NCI-H345 (cell line): ENCODE measurements around the gene OSBPL2.

Source experiments
- DNase-seq: peaks from one replicate; lab custom pipeline; 2025; lab: John Stamatoyannopoulos, UW

Gene OSBPL2

DNA sequence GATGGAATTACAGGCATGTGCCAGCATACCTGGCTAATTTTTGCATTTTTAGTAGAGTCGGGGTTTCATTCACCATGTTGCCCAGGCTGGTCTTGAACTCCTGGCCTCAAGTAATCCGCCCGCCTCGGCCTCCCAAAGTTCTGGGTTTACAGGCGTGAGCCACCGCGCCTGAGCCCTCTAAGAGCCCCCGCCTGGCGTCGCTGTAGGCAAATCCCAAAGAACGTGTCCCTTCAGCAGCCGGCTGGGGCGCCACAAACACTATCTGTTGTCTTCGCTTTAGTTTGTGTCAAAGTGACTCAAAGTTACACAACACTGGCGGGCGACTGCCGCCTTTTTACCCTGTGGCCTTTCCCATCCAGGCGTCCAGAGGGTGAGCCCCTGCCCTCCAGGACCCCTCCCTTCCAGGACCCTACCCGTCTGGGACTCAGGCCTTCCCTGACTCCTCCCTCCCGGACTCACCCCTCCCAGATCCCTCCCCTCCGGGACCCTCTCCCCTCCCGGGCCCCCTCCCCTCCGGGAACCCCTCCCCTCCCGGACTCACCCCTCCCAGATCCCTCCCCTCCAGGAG lies 63.5 kb downstream of the OSBPL2 start:
- peak; percentile 97 for DNase-seq

DNA sequence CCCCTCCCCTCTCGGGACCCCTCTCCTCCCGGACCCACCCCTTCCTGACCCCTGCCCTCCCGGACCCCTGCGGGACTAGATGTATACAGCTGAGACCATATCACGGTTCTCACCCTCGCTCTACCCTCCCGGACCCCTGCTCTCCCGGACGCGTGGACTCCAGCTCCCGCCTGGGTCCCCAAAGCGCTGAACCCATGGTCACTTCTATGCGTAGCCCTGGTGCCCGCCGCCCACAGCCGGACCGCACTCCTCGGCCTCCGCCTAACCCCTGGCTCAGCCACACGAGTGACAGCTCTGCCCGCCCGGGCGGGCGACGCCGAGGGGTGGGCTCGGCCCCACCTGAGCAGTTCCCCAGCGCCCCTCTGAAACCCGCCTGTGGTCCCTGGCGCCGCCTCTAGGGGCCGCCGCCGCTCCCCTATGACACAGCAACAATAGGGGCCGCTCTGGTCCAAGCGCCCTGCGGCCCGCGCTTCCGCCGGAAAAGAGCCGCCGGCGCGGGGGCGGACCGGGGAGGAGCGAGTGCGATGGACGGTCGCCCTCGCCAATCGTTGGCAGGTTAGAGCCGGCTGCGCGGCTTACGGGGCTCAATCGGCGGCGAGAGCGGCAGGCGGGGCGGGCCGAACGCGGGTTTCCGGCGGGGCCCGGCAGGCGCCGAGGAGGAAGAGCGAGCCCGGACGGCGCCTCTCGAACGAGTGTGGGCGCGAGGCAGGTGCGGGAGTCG lies 64.2 kb downstream of the OSBPL2 start, which contains the start of gene ADRM1:
ADRM1 (plus strand) TSS at position 657 of the 721 bp plus-strand sequence. CDS start 572 bp downstream, outside the sequence.
- peak; percentile 99 for DNase-seq

GRCh38 chr20:62303062-62303339 lies 64.7 kb downstream of the OSBPL2 start:
- DNase-seq, result no peak

DNA sequence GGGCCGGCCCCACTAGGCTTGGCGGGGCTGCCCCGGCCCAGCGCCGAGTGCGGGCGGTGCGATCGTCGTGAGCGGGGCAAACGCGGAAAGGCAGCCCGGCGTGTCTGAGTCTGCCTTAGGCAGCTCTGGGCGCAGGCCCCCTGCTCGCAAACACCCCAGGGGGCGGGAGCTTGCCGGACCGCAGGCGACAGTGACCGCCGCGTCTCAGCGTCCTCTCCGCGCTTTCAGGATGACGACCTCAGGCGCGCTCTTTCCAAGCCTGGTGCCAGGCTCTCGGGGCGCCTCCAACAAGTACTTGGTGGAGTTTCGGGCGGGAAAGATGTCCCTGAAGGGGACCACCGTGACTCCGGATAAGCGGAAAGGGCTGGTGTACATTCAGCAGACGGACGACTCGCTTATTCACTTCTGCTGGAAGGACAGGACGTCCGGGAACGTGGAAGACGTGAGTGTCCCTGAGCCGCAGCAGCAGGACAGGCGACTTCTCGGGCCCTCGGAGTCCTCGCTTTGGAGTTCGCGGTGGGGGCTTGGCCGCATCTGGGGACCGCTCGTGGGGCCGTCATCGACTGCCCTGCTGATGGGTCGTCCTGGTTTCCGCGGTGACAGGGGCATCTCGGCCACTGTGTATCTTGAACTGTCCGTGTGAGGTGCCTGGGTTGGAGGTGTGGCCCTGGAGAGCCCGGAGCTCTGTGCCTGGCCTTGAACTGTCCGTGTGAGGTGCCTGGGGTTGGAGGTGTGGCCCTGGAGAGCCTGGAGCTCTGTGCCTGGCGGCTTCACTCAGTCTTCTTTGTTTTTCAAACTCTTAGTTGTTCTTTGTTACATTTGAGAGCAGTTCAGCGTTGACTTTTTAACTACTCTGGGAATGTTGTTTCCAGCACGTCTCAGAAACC lies 65.3 kb downstream of the OSBPL2 start:
- no peak for DNase-seq

DNA sequence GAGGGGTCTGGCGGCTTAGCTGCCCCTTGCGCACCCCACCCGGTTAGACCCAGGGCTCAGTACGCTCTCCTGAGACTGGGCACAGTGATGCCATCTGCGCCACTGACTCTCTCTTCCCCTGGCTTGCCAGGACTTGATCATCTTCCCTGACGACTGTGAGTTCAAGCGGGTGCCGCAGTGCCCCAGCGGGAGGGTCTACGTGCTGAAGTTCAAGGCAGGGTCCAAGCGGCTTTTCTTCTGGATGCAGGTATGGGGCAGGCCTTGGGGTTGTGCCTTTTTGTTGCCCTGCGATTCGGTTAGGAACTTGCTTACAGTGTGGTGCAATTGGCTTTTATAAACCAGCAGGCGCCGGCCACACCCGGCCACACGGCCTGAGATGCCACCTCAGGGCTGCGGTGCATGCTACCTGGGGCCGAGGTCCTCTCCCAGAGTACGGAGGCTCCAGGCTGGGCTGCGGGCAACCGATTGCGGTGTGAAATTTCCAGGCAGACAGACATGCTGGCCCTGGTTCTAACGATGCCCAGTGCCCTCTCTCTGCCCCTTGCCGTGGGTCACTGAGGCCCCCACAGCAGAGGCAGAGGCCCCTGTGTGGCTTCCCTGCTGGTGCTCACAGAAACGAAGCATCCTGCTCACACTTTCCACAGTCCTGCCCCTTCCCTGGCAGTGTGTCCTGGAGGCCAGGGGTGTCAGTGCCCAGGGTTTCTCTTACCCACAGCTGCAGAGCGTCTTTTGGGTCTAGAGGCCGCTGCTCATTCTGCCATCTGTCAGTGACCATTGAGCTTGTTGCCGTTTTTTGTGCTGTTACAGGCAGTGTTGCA lies 66.2 kb downstream of the OSBPL2 start:
- no peak for DNase-seq

DNA sequence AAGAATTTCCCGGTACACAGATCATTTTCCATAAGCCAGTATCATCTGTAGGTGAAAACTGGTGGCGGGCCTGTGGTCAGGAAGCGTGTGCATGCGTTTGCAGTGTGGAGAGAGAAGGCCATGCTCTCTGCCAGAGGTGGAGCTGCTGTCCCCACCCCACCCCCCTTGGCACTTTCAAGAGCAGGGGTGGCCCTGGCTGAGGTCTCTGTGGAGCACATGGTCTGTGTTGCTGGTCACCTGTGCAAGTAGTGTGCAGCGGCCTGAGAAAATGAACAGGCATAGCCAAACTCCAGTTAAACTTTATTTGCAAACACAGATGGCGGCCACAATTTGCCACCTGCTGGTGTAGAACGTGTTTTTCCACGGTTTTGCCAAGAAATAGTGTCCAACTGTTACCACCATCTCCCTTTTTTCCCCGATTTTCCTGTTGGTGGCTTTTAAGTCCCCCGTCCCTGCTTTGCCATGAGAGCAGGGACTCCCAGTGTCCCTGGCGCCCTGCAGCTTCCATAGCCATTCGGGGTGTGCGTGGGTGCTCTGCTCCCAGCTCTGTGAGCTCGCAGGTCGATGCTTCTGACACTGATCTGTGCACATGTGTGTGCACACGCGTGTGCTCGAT lies 66.9 kb downstream of the OSBPL2 start:
- no peak for DNase-seq

- no peak for DNase-seq
Measured at GRCh38 chr20:62305765-62306413, 67.6 kb downstream of the OSBPL2 start.

GRCh38 chr20:62306414-62307187 lies 68.3 kb downstream of the OSBPL2 start:
- no peak for DNase-seq

DNA sequence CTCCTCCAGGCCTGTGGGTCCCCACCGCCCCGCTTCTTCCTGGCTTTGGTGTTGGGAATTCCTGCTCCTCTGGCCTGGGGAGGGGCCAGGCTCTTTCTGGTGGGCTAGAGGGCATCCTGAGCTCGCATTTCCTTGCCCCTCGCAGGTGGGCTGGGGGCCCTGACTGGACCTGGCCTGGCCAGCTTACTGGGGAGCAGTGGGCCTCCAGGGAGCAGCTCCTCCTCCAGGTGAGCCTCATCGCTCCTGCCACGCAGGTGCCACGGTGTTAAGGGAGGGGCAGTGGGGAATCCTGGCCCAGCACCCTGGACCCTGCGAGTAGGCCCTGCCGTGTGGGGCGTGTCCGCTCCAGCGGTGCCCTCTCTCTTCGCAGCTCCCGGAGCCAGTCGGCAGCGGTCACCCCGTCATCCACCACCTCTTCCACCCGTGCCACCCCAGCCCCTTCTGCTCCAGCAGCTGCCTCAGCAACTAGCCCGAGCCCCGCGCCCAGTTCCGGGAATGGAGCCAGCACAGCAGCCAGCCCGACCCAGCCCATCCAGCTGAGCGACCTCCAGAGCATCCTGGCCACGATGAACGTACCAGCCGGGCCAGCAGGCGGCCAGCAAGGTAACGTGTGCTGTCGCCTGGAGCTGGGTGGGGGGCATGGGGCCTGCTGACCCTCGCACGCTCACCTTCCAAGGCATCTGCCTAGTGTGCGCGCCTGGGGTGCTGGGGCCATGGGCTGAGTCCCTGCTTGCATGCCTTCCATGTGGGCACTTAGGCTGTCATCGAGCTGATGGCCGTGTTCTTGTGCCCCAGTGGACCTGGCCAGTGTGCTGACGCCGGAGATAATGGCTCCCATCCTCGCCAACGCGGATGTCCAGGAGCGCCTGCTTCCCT lies 69.1 kb downstream of the OSBPL2 start:
- no peak for DNase-seq

- no peak for DNase-seq
Measured at GRCh38 chr20:62308102-62308822, 69.9 kb downstream of the OSBPL2 start.

GRCh38 chr20:62309198-62309944 lies 71.0 kb downstream of the OSBPL2 start:
- no peak for DNase-seq

DNA sequence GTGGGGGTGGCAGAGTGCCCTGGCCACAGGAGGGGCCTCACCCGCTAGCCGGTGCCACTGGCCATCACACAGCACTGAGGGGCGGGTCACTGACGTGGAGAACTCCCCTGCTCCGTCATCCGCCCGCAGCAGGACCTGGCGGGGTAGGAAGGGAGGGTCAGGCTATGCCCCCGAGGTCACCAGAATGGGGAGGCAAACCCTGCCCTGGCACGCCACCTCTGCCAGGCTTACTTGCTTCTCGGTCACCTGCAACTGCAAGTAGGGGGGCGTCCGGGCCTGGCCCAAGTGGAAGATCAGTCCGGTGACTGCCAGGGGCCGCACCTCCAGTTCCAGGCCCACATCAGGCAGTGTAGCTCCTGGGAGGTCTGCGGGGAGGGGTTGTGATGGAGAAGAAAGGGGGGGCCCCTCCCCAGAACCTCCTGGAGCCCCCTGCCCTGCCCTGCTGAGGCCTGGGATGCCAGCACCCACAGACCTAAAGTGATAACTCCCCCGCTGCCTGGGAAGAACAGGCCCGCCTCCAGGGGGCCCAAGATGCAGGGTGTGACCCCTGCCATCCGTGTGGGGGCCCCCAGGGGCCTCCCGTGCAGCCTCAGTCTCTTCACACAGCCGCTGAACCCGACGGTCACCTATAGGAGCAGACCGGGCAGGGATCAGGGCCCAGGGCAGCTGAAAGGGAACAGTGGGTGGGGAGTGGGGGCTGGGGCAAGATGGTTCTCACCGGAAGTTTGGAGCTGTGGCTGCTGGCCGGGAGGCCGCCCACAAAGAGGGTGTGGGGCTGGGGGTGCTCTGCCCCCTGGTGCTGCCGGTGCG lies 71.8 kb downstream of the OSBPL2 start:
- no peak for DNase-seq

DNA sequence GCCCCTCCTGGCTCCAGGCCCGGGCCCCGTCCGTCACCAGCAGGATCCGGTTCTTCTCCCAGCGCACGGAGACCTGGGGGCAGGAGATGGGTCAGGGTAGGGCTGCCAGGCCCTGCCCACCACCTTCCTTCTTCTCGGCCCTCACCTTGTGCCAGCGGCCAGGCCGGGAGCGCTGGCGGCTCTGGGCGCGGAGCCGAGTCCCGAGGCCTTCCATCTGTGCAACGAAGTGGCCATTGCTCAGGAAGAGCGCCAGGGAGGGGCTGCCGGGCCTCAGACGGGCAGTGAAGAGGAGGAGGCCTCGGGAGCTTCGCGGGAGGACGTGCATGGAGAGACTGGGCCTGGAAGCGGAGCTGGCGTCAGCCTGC lies 72.4 kb downstream of the OSBPL2 start:
- no peak for DNase-seq

DNA sequence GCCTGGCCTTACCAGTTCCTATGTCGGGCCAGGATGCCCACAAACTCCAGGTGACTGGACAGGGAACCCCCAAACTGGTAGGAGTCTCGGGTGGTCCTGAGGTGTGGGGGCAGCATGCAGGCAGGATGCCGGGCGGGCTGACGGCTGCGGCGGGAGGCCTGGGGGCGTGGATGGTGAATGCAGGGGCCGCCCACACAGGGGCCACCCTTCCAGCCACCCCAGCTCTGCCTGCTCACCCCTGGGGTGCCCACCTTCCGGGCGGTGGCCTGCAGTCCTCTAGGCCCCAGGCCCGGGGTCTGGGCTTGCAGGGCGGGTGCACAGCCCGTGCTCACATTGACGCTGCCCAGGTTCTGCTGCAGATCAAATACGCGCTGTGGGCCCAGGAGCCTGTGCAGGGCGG lies 72.8 kb downstream of the OSBPL2 start:
- DNase-seq, result no peak

DNA sequence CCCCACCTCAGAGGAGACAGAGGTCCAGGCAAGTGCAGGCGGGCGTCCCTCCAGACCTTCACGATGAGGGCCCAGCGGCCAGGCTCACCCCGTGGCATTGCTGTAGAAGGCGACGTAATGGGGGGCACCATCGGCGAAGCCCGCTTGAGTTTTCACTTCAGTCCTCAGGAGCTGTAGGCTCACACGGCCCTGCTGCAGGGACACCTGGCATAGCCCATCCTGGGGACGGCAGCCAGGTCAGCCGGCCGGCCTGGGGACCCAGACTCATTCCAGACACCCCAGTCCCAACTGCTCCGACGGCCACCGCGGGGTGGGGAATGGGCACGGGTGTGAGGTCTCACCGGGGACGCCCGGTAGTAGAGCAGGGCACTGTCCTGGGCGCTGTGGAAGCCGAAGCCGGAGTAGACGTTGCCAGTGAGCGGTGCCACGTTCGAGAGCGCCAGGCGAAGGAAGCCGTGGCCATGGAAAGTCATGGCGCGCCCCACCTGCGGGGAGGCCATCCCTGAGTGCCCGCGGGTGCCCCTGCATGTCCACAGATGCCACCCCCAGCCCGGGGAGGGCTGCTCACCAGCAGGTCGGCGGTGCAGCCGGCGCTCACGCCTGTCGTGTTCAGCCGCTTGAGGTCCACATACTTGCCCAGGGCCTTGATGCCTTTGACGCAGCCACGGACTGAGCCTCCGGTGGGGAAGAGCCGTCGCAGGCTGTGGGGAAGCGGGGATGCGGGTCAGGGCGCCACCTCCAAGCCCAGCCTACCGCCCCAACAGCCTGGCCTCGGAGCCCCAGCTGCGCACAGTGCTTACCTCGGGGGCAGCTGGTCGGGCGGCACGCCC lies 73.7 kb downstream of the OSBPL2 start:
- no peak for DNase-seq

DNA sequence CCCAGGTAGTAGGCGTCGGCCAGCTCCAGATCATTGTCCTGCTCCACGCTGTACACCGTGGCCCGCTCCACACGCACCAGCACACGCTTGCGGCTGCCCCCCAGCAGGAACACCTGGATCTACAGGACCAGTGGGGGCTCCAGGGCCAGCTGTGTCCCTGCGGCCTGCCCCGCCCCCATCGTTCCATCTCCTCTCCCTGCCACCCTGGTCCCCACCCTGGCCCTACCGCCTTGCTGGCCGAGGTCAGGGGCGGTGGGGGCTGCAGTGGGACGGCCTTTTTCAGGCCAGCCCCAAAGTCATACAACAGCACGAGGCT lies 74.3 kb downstream of the OSBPL2 start:
- no peak for DNase-seq

DNA sequence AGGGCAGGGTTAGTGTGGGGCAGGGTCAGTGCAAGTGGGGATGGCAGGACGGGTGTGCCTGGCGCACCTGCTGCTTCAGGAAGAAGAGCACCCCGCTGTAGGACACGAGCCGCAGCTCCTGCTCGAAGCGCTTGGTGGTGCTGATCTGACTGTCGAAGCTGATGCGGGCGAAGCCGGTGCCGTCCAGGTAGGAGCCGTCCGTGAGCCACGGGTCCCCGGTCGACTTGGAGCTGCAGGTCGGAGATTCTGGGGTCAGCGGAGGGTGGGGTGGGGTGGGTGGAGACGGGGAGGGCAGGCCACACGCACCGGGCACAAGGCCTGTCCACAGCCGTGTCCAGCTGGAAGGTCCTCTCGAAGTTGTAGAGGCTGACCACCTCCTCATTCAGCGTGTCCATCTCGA lies 74.7 kb downstream of the OSBPL2 start:
- DNase-seq, result no peak
